Endothelial cell of umbilical vein (primary cell): Measurements from ENCODE around the gene DAZL. TPM values are rescaled to one million over a fixed set of nuclear protein-coding genes. Genes with fewer than 3 reads are reported as not detected.

Experiments used
- BruUV-seq: library from RNA; stranded (reverse); fragments of 400-500 nt; replicated peaks from 2 replicates; lab custom pipeline; 2021; lab: Mats Ljungman, UMichigan
- CTCF ChIA-PET: fragments of 300-600, 350-600 bp; sonication (Branson Sonifier 250); formaldehyde crosslinking; loops from one replicate; lab custom pipeline; 2021; ENCODE audit warnings: antibody characterized with exemption, inconsistent platforms; lab: Charles Lee
- POLR2A ChIA-PET: fragments of 300-600, 350-600 bp; sonication (Branson Sonifier 250); formaldehyde crosslinking; loops from one replicate; lab custom pipeline; 2021; ENCODE audit warnings: antibody characterized with exemption, inconsistent platforms; lab: Charles Lee
- DNase-seq: peaks from one replicate; pipeline ENCODE4 v3.0.0-alpha.2; 2011; ENCODE audit warnings: low read depth, low spot score
- FAIRE-seq: peaks from 2 replicates; lab custom pipeline; 2011; peaks lifted over from hg19 to GRCh38; lab: Jason Lieb, UNC
- H2AFZ ChIP-seq: 2 replicates; pipeline ENCODE4 v1.6.0; 2012; ENCODE audit warnings: low read depth, low read length, control low read depth, inconsistent platforms
- H3K27ac ChIP-seq: 2 replicates; pipeline ENCODE4 v1.5.1; 2011; ENCODE audit warnings: low read depth, mild to moderate bottlenecking, control low read depth, low read length, moderate library complexity; ENCODE audit not compliant: insufficient read depth
- H3K27me3 ChIP-seq, 2 experiments: 2 replicates each; pipeline versions ENCODE4 v1.6.0 to v1.6.1; 2011; ENCODE audit warnings: low read length in 2 of 2, mixed read lengths in 1 of 2; ENCODE audit not compliant: control insufficient read depth in 2 of 2, insufficient read depth in 2 of 2
- H3K36me3 ChIP-seq, 2 experiments: 2 replicates in 1 of 2; 3 replicates in 1 of 2; pipeline ENCODE4 v1.5.1; 2011; ENCODE audit warnings: low read length in 2 of 2, mild to moderate bottlenecking in 1 of 2, moderate library complexity in 1 of 2; ENCODE audit not compliant: control insufficient read depth in 2 of 2, insufficient read depth in 2 of 2; ENCODE audit errors: extremely low read depth in 1 of 2
- H3K4me1 ChIP-seq: 3 replicates; pipeline ENCODE4 v1.5.1; 2011; ENCODE audit warnings: mild to moderate bottlenecking, low read length; ENCODE audit not compliant: control insufficient read depth, insufficient read depth; ENCODE audit errors: extremely low read depth
- H3K4me2 ChIP-seq: 2 replicates; pipeline ENCODE4 v1.6.1; 2011; ENCODE audit warnings: low read length, control low read depth, mixed read lengths; ENCODE audit not compliant: insufficient read depth
- H3K4me3 ChIP-seq, 3 experiments: fragments of 200-600 bp in 1 of 3; sonication (generic), shearing (Covaris generic) in 1 of 3; replicated peaks in 1 of 3; 2 replicates each; pipeline ENCODE4 v1.5.1; 2011 to 2016; ENCODE audit warnings: control low read depth in 3 of 3, low read length in 3 of 3, mild to moderate bottlenecking in 2 of 3, inconsistent platforms in 1 of 3, low read depth in 1 of 3, moderate library complexity in 1 of 3; ENCODE audit not compliant: insufficient read depth in 1 of 3
- H3K79me2 ChIP-seq: 2 replicates; pipeline ENCODE4 v1.6.0; 2012; ENCODE audit warnings: low read length, inconsistent platforms; ENCODE audit not compliant: control insufficient read depth, insufficient read depth
- H3K9ac ChIP-seq: replicated peaks from 2 replicates; pipeline ENCODE3; 2011; ENCODE audit warnings: low read length, control low read depth; ENCODE audit not compliant: insufficient read depth; ENCODE audit errors: extremely low read depth
- H3K9me1 ChIP-seq: replicated peaks from 3 replicates; pipeline ENCODE4 v1.6.0; 2011; ENCODE audit warnings: mild to moderate bottlenecking, low read length; ENCODE audit not compliant: control insufficient read depth, insufficient read depth; ENCODE audit errors: extremely low read depth
- H3K9me3 ChIP-seq: replicated peaks from 2 replicates; pipeline ENCODE4 v1.5.1; 2012; ENCODE audit warnings: low read length, inconsistent platforms; ENCODE audit not compliant: control insufficient read depth, insufficient read depth
- H4K20me1 ChIP-seq: replicated peaks from 2 replicates; pipeline ENCODE3; 2011; ENCODE audit warnings: mild to moderate bottlenecking, low read length; ENCODE audit not compliant: control insufficient read depth, insufficient read depth; ENCODE audit errors: extremely low read depth
- CTCF ChIP-seq, 2 donors: IDR thresholded peaks; 1 replicate in 1 of 2; 2 replicates in 1 of 2; pipeline ENCODE4 v1.5.1; 2011; ENCODE audit warnings: low read length in 2 of 2, mild to moderate bottlenecking in 2 of 2, moderate library complexity in 2 of 2, control low read depth in 1 of 2, inconsistent platforms in 1 of 2, low read depth in 1 of 2; ENCODE audit not compliant: insufficient read depth in 1 of 2; ENCODE audit errors: extremely low read depth in 1 of 2
- EZH2 ChIP-seq: IDR thresholded peaks from 2 replicates; pipeline ENCODE4 v1.6.1; 2012; ENCODE audit warnings: borderline replicate concordance, low read depth, mild to moderate bottlenecking, moderate library complexity, low read length, inconsistent platforms; ENCODE audit not compliant: severe bottlenecking
- FOS ChIP-seq: IDR thresholded peaks from 2 replicates; pipeline ENCODE4 v1.6.1; 2011; ENCODE audit warnings: mild to moderate bottlenecking, low read length, moderate library complexity, borderline replicate concordance; ENCODE audit not compliant: insufficient read depth
- GATA2 ChIP-seq: IDR thresholded peaks from 2 replicates; pipeline ENCODE4 v1.7.0; 2011; ENCODE audit warnings: low read depth, mild to moderate bottlenecking, moderate library complexity, mixed read lengths, low read length; ENCODE audit not compliant: insufficient read length, insufficient read depth
- JUN ChIP-seq: IDR thresholded peaks from 2 replicates; pipeline ENCODE4 v1.6.1; 2011; ENCODE audit warnings: borderline replicate concordance, low read depth; ENCODE audit not compliant: insufficient read length, insufficient read depth
- MAX ChIP-seq: IDR thresholded peaks from 2 replicates; pipeline ENCODE4 v1.6.1; 2011; ENCODE audit not compliant: insufficient read depth, insufficient read length
- MYC ChIP-seq: IDR thresholded peaks from one replicate; pipeline ENCODE4 v1.6.1; 2011; ENCODE audit warnings: mild to moderate bottlenecking, low read depth, low read length
- POLR2A ChIP-seq: IDR thresholded peaks from 2 replicates; pipeline ENCODE4 v1.6.1; 2012; ENCODE audit warnings: low read depth, mild to moderate bottlenecking, control low read depth, low read length
- POLR2AphosphoS5 ChIP-seq: IDR thresholded peaks from 2 replicates; pipeline ENCODE4 v1.6.1; 2012; ENCODE audit warnings: low read depth, mild to moderate bottlenecking, control low read depth, low read length, moderate library complexity; ENCODE audit not compliant: insufficient read depth
- dilution Hi-C: fragments of 300-500 bp; cut with MboI; formaldehyde crosslinking; loops from one replicate; pipeline ENCODE4 v1.15.0; 2019; ENCODE audit warnings: low sequenced_read_pairs; ENCODE audit not compliant: extremely low pct_ligation_motif_present
- intact Hi-C: fragments of 100-400 bp; cut with micrococcal nuclease; formaldehyde crosslinking; loops from one replicate; pipeline ENCODE4 v1.10.0; 2022
- polyA plus RNA-seq, 4 experiments: library from polyadenylated mRNA; depleted of rRNA in 3 of 4; stranded (reverse) in 3 of 4; unstranded in 1 of 4; fragments of >200 nt; gene quantifications; 2 replicates each; pipeline versions ENCODE4 v1.2.1 to v1.2.3, GENCODE V29; 2011 to 2012; ENCODE audit warnings: missing spikeins in 1 of 4
- total RNA-seq: library from RNA; stranded (reverse); gene quantifications from 2 replicates; pipeline ENCODE4 v1.2.3, GENCODE V29; 2021

Gene DAZL
- total and polyA plus RNA-seq, 2 donors (not counting 3 experiments of a cell fraction or from before 2014, with no cell fraction given) = not detected

GRCh38 chr3:16606398-16606797 lies 1.2 kb upstream of the DAZL start:
- H3K4me1 ChIP-seq = no peaks in the 10 kb centered on the region
- ChIA-PET POLR2A (no interaction called here), CTCF (interaction anchor here (1.5 kb wide), 1 partner anchor 625 kb away, joined by 4 read pairs; no protein-coding TSS in a partner anchor)
- H3K4me3 ChIP-seq = no peak overlapping the region
- TF ChIP-seq POLR2AphosphoS5 (no peak), FOS (no peak), MYC (no peak), JUN (no peak), MAX (no peak), CTCF (IDR thresholded peaks at IDR 0.05; ENCODE audit: extremely low read depth in 1 of 2, insufficient read depth in 1 of 2, low read depth in 1 of 2, low read length in 2 of 2) (no peak), GATA2 (no peak), EZH2 (no peak), POLR2A (no peak)
- H3K4me2 ChIP-seq = no peak overlapping the region
- DNase-seq (no peak), FAIRE-seq (no peak)
- H4K20me1 ChIP-seq = no peaks in the 10 kb centered on the region
- H3K27me3 ChIP-seq = peaks cover 1 to 4% of the 10 kb centered on the region in 2 experiments
- H3K9me1 ChIP-seq = no peaks in the 10 kb centered on the region
- intact Hi-C loops (loop anchor here (10.0 kb wide), 1 partner anchor 498 kb away; no protein-coding TSS in a partner anchor), dilution Hi-C loops (no loop called here)
- H3K9ac ChIP-seq = no peak overlapping the region
- no peak overlapping the region for H3K27ac ChIP-seq
- H2AFZ ChIP-seq = no peak overlapping the region
- H3K9me3 ChIP-seq = no peaks in the 10 kb centered on the region
- no peaks in the 10 kb centered on the region for H3K36me3 ChIP-seq
- H3K79me2 ChIP-seq = no peaks in the 10 kb centered on the region
- BruUV-seq = no TSS peak
